Activated naive CD4-positive, alpha-beta T cell treated with anti-CD3 and anti-CD28 coated beads, Interleukin-2, amount 50 U/mL, for 16 hours (primary cell): ENCODE results near the gene AIG1.

ENCODE experiments used
- DNase-seq: peaks from one replicate; pipeline ENCODE4 v3.0.0-alpha.2; 2020

Gene AIG1

GRCh38 chr6:143097224-143097795 lies 36.6 kb downstream of the AIG1 start:
- no peak for DNase-seq

DNA sequence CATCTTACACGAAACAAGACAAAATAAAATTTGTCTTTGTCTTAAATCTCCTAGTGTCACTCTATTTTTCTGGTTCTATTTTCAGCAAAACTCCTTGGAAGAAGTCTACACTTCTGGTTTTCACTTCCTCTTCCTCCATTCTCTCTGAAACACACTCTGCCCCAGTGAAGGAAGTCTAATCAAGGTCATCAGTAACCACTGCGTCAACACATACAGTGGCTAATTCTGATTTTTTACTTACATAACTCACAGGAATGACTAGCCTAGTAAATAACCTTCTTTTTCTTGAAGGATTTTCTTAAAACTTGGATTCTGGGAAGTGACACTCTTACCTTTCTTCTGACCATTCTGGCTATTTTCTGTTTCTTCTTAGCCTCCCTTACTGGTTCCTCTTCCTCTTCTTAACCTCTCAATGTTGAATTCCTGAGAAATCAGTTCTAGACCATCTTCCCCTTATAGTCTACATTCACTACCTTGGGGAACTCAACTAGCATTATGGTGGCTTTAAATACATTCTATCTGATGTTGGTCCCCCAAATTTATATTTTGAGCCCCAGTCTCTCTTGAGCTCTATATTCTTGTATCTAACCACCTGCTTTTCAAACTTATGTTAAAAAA lies 37.5 kb downstream of the AIG1 start:
- DNase-seq: no peak

- DNase-seq: no peak
These were observed 39.0 kb downstream of the AIG1 start for GRCh38 chr6:143099647-143100046.

- DNase-seq: no peak
These were observed 39.7 kb downstream of the AIG1 start for GRCh38 chr6:143100429-143100828.

GRCh38 chr6:143103916-143104315 lies 43.2 kb downstream of the AIG1 start:
- no peak for DNase-seq

DNA sequence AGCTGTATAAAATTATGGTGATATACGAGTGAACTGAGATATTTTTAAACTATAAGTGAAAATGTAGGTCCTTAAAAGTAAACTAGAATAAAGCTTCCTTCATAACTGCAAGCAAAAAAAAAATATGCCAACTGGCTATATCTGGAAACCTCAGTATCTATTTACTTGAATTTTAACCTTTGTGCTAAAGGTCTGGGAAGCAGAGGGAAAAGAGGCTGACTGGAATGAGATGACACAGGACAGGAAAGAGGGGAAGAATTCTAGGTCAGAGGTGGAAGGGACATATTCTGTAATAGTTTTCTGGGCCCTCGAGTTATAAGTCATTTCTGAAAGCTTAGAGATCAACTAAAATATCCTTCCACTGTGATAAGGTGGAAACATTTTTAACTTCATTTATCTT lies 46.8 kb downstream of the AIG1 start:
- DNase-seq: no peak

DNA sequence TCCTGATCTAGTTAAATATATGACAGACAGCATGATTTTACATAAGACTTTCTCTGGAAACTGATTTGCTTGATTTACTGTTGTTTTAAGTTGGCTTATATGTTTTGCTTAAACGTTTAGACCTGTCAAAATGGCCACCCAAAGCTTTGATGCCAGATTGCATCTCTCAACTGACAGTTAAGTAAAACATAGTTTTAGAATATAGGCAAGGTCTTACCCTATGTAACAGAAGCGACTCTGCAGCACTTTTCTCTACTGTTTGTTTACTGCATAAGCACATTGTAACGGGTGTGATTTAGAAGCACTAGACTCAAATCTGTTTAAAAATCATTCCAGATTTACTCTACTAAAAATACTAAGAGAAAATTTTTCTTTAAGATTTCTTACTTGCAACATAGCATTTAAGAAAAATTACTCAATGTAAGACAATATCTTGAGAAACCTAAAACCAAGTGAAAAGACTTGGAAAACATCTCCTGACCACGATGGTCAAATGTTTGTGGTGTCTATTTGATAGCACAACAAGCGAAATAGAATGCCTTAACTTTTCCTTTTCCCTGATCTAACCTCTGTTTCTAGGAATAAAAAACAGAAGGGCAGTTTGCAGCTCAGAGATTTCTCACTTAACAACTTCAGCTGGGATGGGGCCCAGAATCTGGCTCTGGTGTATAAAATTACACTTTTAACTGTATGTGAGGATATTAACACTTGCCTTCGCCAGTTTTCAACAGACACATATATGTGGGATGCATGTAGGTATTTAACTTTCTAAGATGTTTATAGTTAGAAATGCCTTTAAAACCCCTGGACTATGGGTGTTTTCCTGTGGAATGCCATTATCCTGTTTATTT lies 47.4 kb downstream of the AIG1 start:
- DNase-seq: no peak

DNA sequence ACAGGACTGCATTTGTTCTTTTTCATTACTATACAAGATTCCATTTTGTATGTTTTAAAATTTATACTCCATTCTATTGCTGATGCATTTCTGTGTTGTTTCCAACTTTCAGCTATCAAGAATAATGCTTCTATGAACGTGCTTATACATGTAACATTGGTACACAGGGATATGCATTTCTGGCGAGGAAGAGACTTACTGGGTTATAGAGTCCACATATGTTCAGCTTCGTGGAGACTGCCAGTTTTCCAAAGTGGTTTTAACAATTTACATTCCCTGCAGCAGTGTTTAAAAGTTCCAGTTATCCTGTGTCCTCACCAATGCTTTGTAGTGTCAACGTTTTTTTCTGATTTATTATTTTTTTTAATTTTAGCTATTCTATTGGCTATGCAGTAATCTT lies 48.5 kb downstream of the AIG1 start:
- DNase-seq: no peak

- no peak for DNase-seq
These were observed 49.9 kb downstream of the AIG1 start for GRCh38 chr6:143110572-143110971.

GRCh38 chr6:143110996-143111395 lies 50.3 kb downstream of the AIG1 start:
- no peak for DNase-seq

DNA sequence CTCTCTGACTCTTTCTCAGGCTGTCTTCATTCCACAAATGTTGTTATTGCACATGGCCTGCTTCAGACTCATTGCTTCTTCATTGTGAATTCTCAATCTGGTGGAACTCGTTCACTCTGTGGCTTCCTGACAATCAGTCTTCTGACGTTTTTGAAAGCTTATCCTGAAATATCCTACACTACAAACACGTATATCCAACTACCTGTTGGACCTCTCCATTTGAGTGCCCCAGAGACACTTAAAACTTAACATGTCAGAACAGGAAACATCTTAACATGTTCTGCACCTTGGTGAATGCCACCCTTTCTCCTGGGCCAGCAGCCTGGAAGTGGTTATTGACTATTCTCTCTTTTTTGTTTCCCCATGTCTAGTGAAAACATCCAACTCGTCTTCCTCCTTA lies 50.8 kb downstream of the AIG1 start:
- DNase-seq: no peak

DNA sequence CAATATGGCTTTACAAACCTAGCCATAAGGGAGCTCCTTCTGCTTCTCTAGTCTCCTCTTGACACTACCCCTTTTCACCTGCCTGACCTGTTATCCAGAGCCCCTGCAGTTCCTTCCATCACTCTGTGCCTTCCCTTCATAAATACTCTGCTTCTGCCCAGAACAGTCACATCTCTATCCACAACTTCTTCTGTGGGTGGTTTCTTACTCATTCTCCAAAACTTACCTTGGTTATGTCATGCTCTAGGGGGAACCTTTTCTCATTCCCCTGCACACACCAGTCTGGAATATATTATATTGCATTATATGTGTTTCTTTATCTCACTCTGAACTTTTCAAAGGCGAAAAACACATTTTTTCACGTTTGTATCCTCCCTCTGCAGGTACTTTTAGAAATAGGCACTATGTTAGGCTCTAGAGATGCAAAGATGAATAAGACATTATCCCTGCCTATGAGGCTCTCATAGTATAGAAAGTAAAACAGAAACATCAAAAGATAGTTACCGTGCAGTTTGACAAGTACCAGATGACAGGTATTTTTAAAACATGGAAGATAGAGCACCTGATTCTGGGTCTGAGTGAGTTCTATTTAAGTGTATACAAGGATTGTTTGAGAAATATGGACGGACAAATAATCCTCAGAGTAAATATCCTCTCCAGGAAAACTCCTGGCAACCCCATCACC lies 51.5 kb downstream of the AIG1 start:
- DNase-seq: no peak

DNA sequence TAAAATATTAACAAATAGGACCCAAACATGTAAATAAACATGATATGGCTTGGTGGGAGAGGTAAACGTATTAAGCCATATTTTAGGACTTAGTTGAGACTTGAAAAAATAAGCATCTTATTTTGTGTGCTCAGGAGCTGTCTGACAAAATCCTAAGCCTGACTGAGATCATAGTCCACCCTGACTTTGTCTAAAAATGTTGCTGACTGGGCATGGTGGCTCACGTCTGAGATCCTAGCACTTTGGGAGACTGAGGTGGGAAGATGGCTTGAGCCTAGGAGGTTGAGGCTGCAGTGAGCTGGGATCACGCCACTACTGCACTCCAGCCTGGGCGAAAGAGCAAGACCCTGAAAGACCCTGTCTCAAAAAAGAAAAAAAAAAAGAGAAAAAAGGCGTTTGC lies 52.1 kb downstream of the AIG1 start:
- no peak for DNase-seq

- no peak for DNase-seq
These were observed 55.0 kb downstream of the AIG1 start for GRCh38 chr6:143115728-143116127.

GRCh38 chr6:143117108-143117507 lies 56.4 kb downstream of the AIG1 start:
- DNase-seq: no peak

- no peak for DNase-seq
These were observed 58.6 kb downstream of the AIG1 start for GRCh38 chr6:143119260-143119659.

- no peak for DNase-seq
These were observed 62.4 kb downstream of the AIG1 start for GRCh38 chr6:143123081-143123480.

DNA sequence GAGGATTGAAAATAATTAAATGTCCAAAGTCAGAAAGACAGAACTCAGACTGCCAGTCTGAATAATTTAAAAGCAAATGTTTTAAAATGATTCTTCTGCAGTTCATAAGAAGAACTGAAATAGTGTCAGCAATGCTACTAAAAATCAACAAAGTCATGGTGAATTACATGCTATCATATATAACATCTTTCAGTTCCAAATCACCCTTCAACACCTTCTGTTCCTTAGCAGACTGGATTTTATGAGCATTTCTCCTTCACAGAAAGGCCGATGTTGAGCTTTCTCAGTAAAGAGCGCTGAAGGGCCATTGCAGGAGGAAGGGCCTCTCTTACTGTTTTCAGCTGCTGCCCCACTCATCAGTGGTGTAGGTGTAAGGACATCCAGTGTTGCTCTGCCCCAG lies 63.3 kb downstream of the AIG1 start:
- no peak for DNase-seq

DNA sequence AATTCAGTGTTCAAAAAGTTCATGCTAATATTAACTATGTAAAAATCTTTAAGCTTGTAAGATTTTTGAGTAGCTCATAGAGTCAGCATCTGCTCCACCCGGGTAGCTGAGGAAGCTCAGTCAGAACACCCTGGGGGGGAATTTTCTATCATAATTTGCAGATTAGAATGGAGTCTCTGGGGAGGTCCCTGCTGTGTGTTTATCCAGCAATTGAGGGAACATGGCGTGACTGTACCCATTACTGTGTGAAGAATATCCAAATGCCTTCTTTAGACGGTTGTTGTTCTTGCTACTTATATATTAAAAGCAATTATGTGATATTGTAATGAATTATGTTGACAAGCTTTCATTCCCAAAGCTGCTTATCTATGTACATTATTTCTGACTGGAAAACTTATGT lies 64.8 kb downstream of the AIG1 start:
- no peak for DNase-seq

DNA sequence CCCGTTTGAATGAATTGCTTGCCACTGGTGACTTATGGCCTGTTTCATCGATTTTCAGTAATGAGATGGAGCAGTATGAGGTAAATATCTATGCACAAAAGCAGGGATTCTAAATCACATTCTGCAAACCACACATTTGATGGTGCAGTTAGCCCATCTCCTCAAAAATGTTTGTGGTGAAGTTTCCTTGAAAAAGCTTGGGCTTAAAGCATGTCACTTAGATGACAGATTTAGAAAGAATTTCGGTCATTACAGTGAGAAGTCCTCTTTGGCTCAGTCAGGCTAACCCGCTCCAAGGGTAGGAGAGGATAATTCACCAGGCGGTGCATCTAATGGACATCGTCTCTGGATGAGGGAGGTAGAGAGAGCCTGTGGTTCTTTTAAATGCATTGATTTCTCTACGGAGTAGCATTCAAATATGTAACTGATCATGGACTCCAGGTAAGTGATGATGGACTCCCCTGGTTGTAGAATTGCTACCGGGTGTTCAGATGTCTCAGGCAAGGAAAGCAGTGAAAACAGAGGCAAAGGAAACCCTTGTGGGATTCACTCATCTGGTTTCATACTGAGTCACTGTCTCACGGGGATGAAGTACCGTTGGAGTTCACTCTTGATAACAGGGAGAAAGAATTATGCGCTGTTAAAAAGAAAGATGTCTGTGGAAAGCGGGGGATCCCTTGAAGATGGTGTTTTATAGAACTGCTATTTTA lies 65.3 kb downstream of the AIG1 start:
- no peak for DNase-seq

- no peak for DNase-seq
These were observed 65.9 kb downstream of the AIG1 start for GRCh38 chr6:143126574-143126941.

- DNase-seq: no peak
These were observed 67.4 kb downstream of the AIG1 start for GRCh38 chr6:143127941-143128680.

GRCh38 chr6:143128681-143129015 lies 68.0 kb downstream of the AIG1 start:
- no peak for DNase-seq
